Astrocyte (in vitro differentiated cells and primary cell): ENCODE data around the gene C10orf105.

ENCODE experiments used
- CTCF ChIP-seq: IDR thresholded peaks from 2 replicates; pipeline ENCODE4 v1.5.1; 2011; ENCODE audit warnings: low read depth, mild to moderate bottlenecking, inconsistent platforms, low read length, moderate library complexity; ENCODE audit not compliant: insufficient read depth
- EZH2 ChIP-seq: IDR thresholded peaks from 2 replicates; pipeline ENCODE4 v1.6.1; 2012; ENCODE audit warnings: mild to moderate bottlenecking, low read length, inconsistent platforms; ENCODE audit not compliant: insufficient read depth

- TF ChIP-seq CTCF (no peak), EZH2 (no peak)
Observed at GRCh38 chr10:71700731-71701368, 18.7 kb downstream of the C10orf105 start.
